GM19351 (cell line): Measurements from ENCODE around the gene MRPL28.
"Not testable (repeated sequence)": the region's sequence is repeated elsewhere in the genome, so short reads cannot be mapped to it uniquely, and the experiment has no call there.

ENCODE experiments used
- ATAC-seq: cut with Tn5 transposase; IDR thresholded peaks from one replicate; pipeline ENCODE4 v1.9.1; 2021; ENCODE audit warnings: mild to moderate bottlenecking, moderate library complexity; ENCODE audit not compliant: unreplicated experiment

MRPL28 gene

DNA sequence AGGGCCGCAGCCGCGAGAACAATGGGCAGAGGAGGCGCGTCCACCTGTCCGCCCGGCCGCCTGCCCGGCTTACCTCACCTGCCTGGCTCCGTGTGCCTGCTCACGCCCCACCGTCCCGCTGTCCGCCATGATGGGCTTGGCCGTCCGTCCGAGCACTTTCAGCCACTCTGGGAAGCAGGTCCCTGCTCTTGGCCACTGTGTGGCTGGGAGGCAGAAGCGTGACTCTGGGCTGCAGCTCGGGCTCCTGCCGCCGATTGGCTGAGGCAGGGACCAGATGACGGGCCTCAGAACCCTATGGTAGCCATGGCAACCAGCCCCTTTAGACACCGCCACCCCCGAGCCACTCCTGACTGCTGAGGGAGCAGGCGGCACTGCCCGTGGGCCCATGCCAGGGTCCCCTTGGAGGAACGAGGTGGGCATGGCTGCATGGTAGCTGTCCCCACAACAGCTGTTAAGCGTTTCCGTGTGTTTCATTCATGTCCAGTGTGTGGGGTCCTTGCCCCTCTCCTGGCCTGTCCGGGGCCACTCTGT lies 8.9 kb downstream of the MRPL28 start:
- no peak for ATAC-seq

DNA sequence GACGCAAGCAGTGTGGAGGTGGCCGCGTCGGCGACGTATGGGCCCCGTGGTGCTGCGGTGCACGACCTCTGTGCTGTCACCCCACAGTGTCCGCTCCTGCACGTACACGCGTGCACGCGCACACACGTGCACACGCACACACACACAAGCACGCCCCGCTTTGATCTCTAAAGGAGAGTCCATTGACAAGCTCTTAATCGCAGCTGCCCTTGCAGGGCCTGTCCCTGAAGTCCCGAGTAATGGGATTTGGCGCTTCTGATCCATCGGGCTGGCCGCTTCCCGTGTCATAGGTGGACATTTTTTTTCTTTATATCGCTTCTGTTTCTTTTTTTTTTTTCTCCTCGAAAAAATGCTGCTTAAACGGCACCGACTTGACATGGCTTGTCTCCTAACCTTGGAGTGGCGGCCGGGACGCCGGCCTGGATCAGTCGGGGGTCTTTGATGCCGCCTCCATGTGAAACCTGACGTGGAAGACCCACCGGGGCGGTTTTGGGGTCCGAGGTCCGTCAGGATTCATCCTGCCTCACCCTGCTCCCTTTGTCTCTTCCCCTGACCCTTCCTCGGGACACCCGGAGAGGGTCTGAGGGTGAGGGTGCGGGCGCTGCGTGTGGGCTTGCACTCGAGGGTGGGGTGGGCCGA lies 9.5 kb downstream of the MRPL28 start:
- ATAC-seq = no peak

GRCh38 chr16:359871-360697 lies 10.3 kb downstream of the MRPL28 start:
- ATAC-seq = no peak

GRCh38 chr16:359067-359763 lies 11.1 kb downstream of the MRPL28 start:
- no peak for ATAC-seq

DNA sequence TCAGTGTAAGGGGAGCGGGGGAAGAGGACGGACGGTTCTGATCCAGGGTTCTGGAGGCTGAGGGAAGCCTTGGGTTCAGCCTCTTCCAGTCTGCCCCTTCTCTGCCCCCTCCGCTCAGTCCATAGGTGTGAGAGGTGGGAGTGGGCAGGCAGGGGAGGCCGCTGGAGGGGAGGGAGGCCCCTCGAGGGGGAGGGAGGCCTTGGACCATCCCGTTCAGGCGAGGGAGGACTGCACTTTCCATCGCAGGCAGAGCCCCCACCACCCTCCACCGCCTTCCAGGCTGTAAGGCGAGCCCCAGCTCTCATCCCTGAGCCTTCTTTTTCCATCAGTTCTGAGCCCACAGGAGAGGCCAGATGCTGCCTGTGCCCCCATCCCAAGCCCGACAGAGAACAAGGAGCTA lies 13.6 kb downstream of the MRPL28 start:
- ATAC-seq = no peak

DNA sequence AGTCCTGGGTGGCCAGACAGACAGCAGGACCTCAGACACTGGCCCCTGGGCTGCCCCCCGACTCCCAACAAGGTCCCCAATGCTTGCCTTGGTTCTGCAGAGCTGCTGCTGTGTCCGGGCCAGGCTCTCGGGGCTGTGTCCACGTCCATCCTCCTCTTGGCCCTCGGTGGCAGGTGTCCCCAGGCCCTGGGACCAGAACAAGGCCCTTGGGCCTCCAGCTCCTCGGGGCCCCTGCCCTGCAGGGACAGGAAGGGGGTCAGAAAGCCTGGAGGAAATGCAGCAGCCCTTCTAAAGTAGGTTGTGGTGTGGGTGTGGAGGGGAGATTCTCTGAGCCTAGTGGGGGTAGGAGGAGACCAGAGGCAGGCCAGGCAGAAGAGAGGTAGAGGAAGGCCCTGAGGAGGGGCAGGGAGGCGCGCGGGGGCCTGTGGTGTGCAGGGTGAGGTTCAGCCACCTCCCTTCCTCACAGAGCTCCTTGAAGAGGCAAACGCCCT lies 15.3 kb downstream of the MRPL28 start:
- no peak for ATAC-seq

GRCh38 chr16:354291-354881 lies 16.0 kb downstream of the MRPL28 start:
- ATAC-seq = no peak

- ATAC-seq = no peak
These were observed 16.7 kb downstream of the MRPL28 start for GRCh38 chr16:353404-354290.

- peak; percentile 54 for ATAC-seq
These were observed 17.6 kb downstream of the MRPL28 start, which contains the start of gene AXIN1 for GRCh38 chr16:352547-353403. TSS of gene AXIN1 (minus strand) at chr16:352723. CDS start at chr16:347025, 5,698 bp downstream.

DNA sequence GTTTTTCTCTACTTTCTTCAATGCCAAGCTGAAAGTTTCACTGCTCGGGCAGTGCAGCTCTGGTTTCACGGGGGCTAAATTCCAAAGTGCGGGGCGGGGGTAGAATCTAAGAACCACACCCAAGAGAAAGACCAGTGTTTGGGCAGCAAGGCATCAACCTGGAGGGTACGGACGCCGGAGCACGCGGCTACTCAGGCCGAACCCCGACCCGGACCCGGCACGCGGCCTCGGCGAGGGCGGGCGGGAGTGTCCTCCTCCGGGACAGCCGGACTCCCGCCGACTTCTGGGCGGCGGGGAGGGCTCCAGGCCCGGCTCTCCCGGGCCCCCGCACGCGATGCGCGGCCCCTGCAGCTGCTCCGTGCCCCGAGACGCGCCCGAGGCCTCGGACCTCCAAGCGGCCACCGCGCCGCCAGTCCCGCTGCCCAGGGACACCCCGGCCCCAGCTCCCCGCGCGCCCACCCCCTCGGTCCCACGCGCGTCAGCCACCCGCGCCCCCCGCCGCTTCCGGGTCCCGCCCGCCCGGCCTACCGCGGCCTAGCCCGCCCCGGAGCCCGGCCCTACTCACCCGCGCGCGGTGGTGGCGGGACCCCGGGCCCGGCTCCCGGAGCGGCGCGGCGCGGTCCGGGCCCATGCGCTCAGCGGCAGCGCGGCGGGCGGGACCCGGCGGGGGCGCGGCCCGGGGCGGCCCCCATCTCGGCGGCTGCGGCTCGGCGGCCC lies 18.4 kb downstream of the MRPL28 start:
- ATAC-seq = peak; percentile 17

DNA sequence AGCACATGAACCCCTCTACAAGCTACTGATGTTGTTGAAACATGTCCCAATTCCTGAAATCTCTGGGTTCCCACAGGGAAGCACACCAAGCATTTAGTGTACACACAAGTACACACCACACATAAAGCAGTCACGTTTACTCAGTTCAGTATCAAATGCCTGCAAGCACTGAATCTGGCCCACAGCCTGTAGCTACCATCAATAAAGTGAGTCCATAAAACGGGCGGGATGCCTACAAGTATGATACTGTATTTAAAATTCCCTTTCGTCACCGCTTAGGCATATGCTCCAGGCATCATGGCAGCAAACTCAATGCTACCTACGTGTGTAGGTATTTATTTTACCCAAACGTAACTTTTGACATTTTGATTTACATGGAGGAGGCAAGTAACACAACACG lies 20.1 kb downstream of the MRPL28 start:
- no peak for ATAC-seq

- ATAC-seq = peak; percentile 32
These were observed 21.1 kb downstream of the MRPL28 start for GRCh38 chr16:349211-349610.

GRCh38 chr16:348495-348894 lies 21.8 kb downstream of the MRPL28 start:
- ATAC-seq = not testable (repeated sequence)

GRCh38 chr16:347203-347602 lies 23.1 kb downstream of the MRPL28 start:
- ATAC-seq = no peak

- no peak for ATAC-seq
These were observed 23.8 kb downstream of the MRPL28 start for GRCh38 chr16:346587-346986.

DNA sequence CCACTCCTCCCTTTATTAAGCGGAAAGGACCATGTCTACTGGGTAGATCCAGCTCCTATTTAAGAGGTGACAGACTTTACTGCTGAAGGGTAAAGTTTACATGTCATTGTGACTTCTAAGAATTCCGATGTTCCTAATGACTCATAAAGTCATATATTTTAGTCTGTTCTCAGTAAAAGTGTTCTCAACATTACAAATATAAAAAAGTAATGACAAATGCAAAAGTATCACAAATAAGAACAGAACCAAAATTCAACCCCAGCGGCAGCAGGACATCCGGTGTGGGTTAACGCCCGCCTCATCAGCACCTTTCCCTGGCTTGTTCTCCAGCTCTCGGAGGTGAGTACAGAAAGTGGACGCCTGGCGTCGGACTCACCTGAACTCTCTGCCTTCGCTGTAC lies 24.6 kb downstream of the MRPL28 start:
- no peak for ATAC-seq

DNA sequence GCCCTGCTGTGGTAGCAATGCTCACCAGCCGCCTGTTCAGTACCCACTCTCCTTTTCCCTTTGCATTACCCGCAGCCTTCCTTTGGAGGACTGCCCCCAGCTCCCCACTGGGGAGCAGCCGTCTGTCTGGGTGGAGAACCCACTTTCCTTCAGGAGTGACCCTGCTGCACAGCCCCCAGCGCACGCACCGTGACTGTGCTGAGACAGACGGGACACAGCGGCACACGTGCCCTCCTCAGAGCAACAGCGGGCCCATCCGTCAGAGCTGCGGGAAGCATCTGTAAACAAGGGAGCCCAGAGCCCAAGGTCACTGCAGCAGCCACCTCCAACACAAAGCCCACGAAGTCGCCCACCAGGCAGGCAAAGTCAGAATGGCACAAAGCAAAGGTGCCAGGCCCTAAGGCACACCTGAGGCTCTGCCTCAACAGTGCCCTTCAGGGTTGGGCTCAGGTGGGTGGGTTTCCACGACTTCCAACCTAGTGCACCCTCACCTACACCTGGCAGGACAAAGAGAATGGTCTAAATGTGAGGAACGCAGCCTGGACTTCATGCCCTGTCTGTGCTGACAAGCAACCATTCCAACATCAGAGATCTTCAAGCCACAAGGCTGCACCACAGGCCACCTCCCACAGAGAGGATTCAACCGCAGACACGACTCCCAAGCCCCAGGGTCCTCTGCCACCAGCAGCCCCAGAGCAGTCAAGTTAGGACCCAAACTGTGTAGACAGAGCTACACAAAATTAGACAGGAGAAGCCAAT lies 27.7 kb downstream of the MRPL28 start:
- no peak for ATAC-seq

- ATAC-seq = not testable (repeated sequence)
These were observed 28.4 kb downstream of the MRPL28 start for GRCh38 chr16:341974-342336.
